Caki2 (cell line): ENCODE data around the gene E2F6. TPM values are rescaled to one million over a fixed set of nuclear protein-coding genes. Genes with fewer than 3 reads are reported as not detected.
A peak's percentile ranks its signal among the peaks of the same experiment; 100 is the strongest.

ENCODE experiments used
- DNase-seq: peaks from one replicate; pipeline ENCODE4 v3.0.0-alpha.2; 2015; ENCODE audit warnings: low read depth
- in situ Hi-C: cut with HindIII; loops from 2 replicates; pipeline ENCODE4 v1.10.0; 2016; ENCODE audit warnings: low sequenced_read_pairs, low pct_unique_long_range_greater_than_20kb, mixed read lengths
- total RNA-seq: library from RNA; depleted of rRNA; stranded (reverse); fragments of >200 nt; shearing (Covaris generic); gene quantifications from 2 replicates; pipeline ENCODE4 v1.2.3, GENCODE V29; 2014; ENCODE audit warnings: low replicate concordance

E2F6 gene
- total RNA-seq, 1 experiment from 2014 or later, result 40.2 TPM

- in situ Hi-C loops, result no loop called here
- no peak for DNase-seq
Observed at GRCh38 chr2:11467749-11468148, 1.8 kb upstream of the E2F6 start.

GRCh38 chr2:11467129-11467649, 1.2 kb upstream of the E2F6 start:
- DNase-seq, result no peak
- in situ Hi-C loops, result no loop called here

GRCh38 chr2:11466307-11467128, 557 bp upstream of the E2F6 start:
- DNase-seq, result no peak
- in situ Hi-C loops, result no loop called here

GRCh38 chr2:11465110-11465484, 864 bp downstream of the E2F6 start:
- in situ Hi-C loops, result no loop called here

GRCh38 chr2:11459816-11460215, 6.1 kb downstream of the E2F6 start:
- in situ Hi-C loops, result no loop called here
- DNase-seq, result no peak

More at GRCh38 chr2:11465110-11465484, 864 bp downstream of the E2F6 start:
- no peak for DNase-seq

- in situ Hi-C loops, result no loop called here
Observed at GRCh38 chr2:11458753-11459152, 7.2 kb downstream of the E2F6 start.

GRCh38 chr2:11457935-11458334, 8.0 kb downstream of the E2F6 start:
- DNase-seq, result no peak
- in situ Hi-C loops, result no loop called here

More at GRCh38 chr2:11458753-11459152, 7.2 kb downstream of the E2F6 start:
- no peak for DNase-seq

- in situ Hi-C loops, result no loop called here
- DNase-seq, result no peak
Observed at GRCh38 chr2:11456251-11456650, 9.7 kb downstream of the E2F6 start.

GRCh38 chr2:11454824-11455223, 11.1 kb downstream of the E2F6 start:
- DNase-seq, result no peak
- in situ Hi-C loops, result no loop called here

GRCh38 chr2:11450791-11451190, 15.2 kb downstream of the E2F6 start:
- in situ Hi-C loops, result no loop called here
- DNase-seq, result no peak

- in situ Hi-C loops, result no loop called here
- peak; percentile 48 for DNase-seq
Observed at GRCh38 chr2:11446733-11447248, 19.2 kb downstream of the E2F6 start.

- in situ Hi-C loops, result no loop called here
- peak; percentile 26 for DNase-seq
Observed at GRCh38 chr2:11444737-11445136, 21.2 kb downstream of the E2F6 start.

GRCh38 chr2:11438555-11439080, 27.3 kb downstream of the E2F6 start:
- in situ Hi-C loops, result no loop called here
- DNase-seq, result no peak

GRCh38 chr2:11437602-11438001, 28.4 kb downstream of the E2F6 start:
- DNase-seq, result no peak
- in situ Hi-C loops, result no loop called here

GRCh38 chr2:11435036-11435435, 30.9 kb downstream of the E2F6 start:
- in situ Hi-C loops, result no loop called here
- no peak for DNase-seq

- in situ Hi-C loops, result no loop called here
- DNase-seq, result no peak
Observed at GRCh38 chr2:11434443-11434842, 31.5 kb downstream of the E2F6 start.

- in situ Hi-C loops, result no loop called here
- DNase-seq, result no peak
Observed at GRCh38 chr2:11433822-11434221, 32.1 kb downstream of the E2F6 start.

- in situ Hi-C loops, result no loop called here
- peak; percentile 25 for DNase-seq
Observed at GRCh38 chr2:11430729-11431128, 35.2 kb downstream of the E2F6 start.

- in situ Hi-C loops, result no loop called here
- DNase-seq, result no peak
Observed at GRCh38 chr2:11427224-11427623, 38.7 kb downstream of the E2F6 start.
